Suprapubic skin (tissue), 4 donors: Measurements from ENCODE around the gene AMDHD2. TPM values are rescaled to one million over a fixed set of nuclear protein-coding genes. Genes with fewer than 3 reads are reported as not detected.
A peak's percentile ranks its signal among the peaks of the same experiment; 100 is the strongest.

ENCODE experiments used
- DNase-seq, 2 donors: peaks; one replicate each; pipeline ENCODE4 v3.0.0-alpha.2; 2019; ENCODE audit warnings: low spot score in 2 of 2
- H3K27ac ChIP-seq: fragments of 200-600 bp; sonication (generic); one replicate; pipeline ENCODE4 v1.5.1; 2019
- H3K27me3 ChIP-seq: fragments of 200-600 bp; sonication (generic); one replicate; pipeline ENCODE4 v1.5.1; 2019
- H3K36me3 ChIP-seq: fragments of 200-600 bp; sonication (generic); one replicate; pipeline ENCODE4 v1.5.1; 2019
- H3K4me1 ChIP-seq: fragments of 200-600 bp; sonication (generic); one replicate; pipeline ENCODE4 v1.5.1; 2019
- H3K4me3 ChIP-seq: fragments of 200-600 bp; sonication (generic); one replicate; pipeline ENCODE4 v1.5.1; 2019; ENCODE audit warnings: mild to moderate bottlenecking
- H3K9me3 ChIP-seq: fragments of 200-600 bp; sonication (generic); one replicate; pipeline ENCODE4 v1.5.1; 2019
- CTCF ChIP-seq, 2 donors: fragments of 200-600 bp in 1 of 2; fragments of 450-650 bp in 1 of 2; sonication (generic) in 1 of 2; IDR thresholded peaks; one replicate each; pipeline ENCODE4 v1.5.1; 2016 to 2019; ENCODE audit warnings: antibody characterized with exemption in 2 of 2, mild to moderate bottlenecking in 1 of 2, moderate library complexity in 1 of 2
- EP300 ChIP-seq: sonication (generic); formaldehyde crosslinking; IDR thresholded peaks from one replicate; pipeline ENCODE4 v1.6.1; 2017; ENCODE audit warnings: antibody characterized with exemption
- POLR2A ChIP-seq, 2 donors: fragments of 450-650 bp; IDR thresholded peaks; one replicate each; pipeline ENCODE4 v1.6.1; 2017; ENCODE audit warnings: antibody characterized with exemption in 2 of 2, mild to moderate bottlenecking in 2 of 2, moderate library complexity in 2 of 2
- POLR2AphosphoS5 ChIP-seq, 3 donors: sonication (generic); formaldehyde crosslinking; IDR thresholded peaks; one replicate each; pipeline ENCODE4 v1.6.1; 2017; ENCODE audit warnings: antibody characterized with exemption in 3 of 3
- WGBS: methylation state at CpG from one replicate; pipeline ENCODE4 v1.1.5; 2018; 5-methylcytosine and 5-hydroxymethylcytosine counted together
- total RNA-seq, 4 donors: library from RNA; depleted of rRNA; stranded (reverse); fragments of >200 nt; gene quantifications; one replicate each; pipeline ENCODE4 v1.1.0, GENCODE V29; 2016

The AMDHD2 gene
- total RNA-seq, 4 donors from 2014 or later = 27.0 to 42.7 (median 38.0) TPM

- 86% methylated on average over 10 of the region's 14 CpGs for WGBS
- Histone ChIP-seq H3K27me3 (peaks cover 23% of the 10 kb centered on the region), H3K9me3 (no peaks in the 10 kb centered on the region), H3K4me1 (peaks cover 70% of the 10 kb centered on the region), H3K27ac (no peak overlapping the region), H3K36me3 (no peaks in the 10 kb centered on the region), H3K4me3 (no peak overlapping the region)
- TF ChIP-seq EP300 = no peak
- no peak for TF ChIP-seq CTCF (IDR thresholded peaks at IDR 0.05)
- TF ChIP-seq POLR2AphosphoS5 (IDR thresholded peaks at IDR 0.05) = no peak
- TF ChIP-seq POLR2A (IDR thresholded peaks at IDR 0.05) = no peak
- DNase-seq = no peak
Observed at GRCh38 chr16:2472885-2473445, 47.2 kb upstream of the AMDHD2 start.

GRCh38 chr16:2473446-2473926 lies 46.7 kb upstream of the AMDHD2 start:
- Histone ChIP-seq H3K27ac (no peak overlapping the region), H3K9me3 (no peaks in the 10 kb centered on the region), H3K4me1 (peaks cover 69% of the 10 kb centered on the region), H3K27me3 (peaks cover 23% of the 10 kb centered on the region), H3K4me3 (peak overlapping the region; percentile 59), H3K36me3 (no peaks in the 10 kb centered on the region)
- WGBS = 22% methylated on average over 12 of the region's 49 CpGs
- no peak for DNase-seq
- TF ChIP-seq POLR2AphosphoS5 (IDR thresholded peaks at IDR 0.05) = no peak

GRCh38 chr16:2473999-2474876 lies 45.9 kb upstream of the AMDHD2 start:
- TF ChIP-seq CTCF (IDR thresholded peaks at IDR 0.05) = peak in 1 of 2 donors; percentile 41
- no peak for TF ChIP-seq POLR2A (IDR thresholded peaks at IDR 0.05)
- TF ChIP-seq EP300 = no peak
- Histone ChIP-seq H3K27me3 (peaks cover 23% of the 10 kb centered on the region), H3K9me3 (no peaks in the 10 kb centered on the region), H3K4me1 (peaks cover 61% of the 10 kb centered on the region), H3K36me3 (no peaks in the 10 kb centered on the region), H3K4me3 (peak overlapping the region; percentile 59), H3K27ac (peak overlapping the region; percentile 65)
- peak in 1 of 2 donors; percentile 58 for DNase-seq
- 1% methylated on average over 23 of the region's 100 CpGs for WGBS

GRCh38 chr16:2474877-2475412 lies 45.2 kb upstream of the AMDHD2 start, which contains the start of gene TBC1D24:
Gene TBC1D24 (plus strand): TSS chr16:2475127. CDS start chr16:2496149, 21,022 bp downstream.
- under 1% methylated on average over 36 of the region's 77 CpGs for WGBS
- Histone ChIP-seq H3K4me3 (peak within 1 kb of the TSS; percentile 59), H3K9me3 (no peaks in the 10 kb centered on the region), H3K36me3 (no peaks in the 10 kb centered on the region), H3K27ac (peak within 1 kb of the TSS; percentile 65), H3K4me1 (peaks cover 57% of the 10 kb centered on the region), H3K27me3 (peaks cover 23% of the 10 kb centered on the region)
- peak in 1 of 2 donors; percentile 84 for DNase-seq
- TF ChIP-seq POLR2A (IDR thresholded peaks at IDR 0.05) (peak in 1 of 2 donors; percentile 17), CTCF (IDR thresholded peaks at IDR 0.05) (no peak)

- DNase-seq = no peak
- H3K9me3 ChIP-seq = no peaks in the 10 kb centered on the region
- peak overlapping the region; percentile 65 for H3K27ac ChIP-seq
- H3K36me3 ChIP-seq = no peaks in the 10 kb centered on the region
- peak overlapping the region; percentile 59 for H3K4me3 ChIP-seq
- no peak for TF ChIP-seq EP300
- TF ChIP-seq POLR2AphosphoS5 (IDR thresholded peaks at IDR 0.05) = no peak
- TF ChIP-seq CTCF (IDR thresholded peaks at IDR 0.05) = no peak
- TF ChIP-seq POLR2A (IDR thresholded peaks at IDR 0.05) = no peak
- 19% methylated on average over 18 of the region's 55 CpGs for WGBS
- H3K27me3 ChIP-seq = peaks cover 23% of the 10 kb centered on the region
- peaks cover 53% of the 10 kb centered on the region for H3K4me1 ChIP-seq
Observed at GRCh38 chr16:2475413-2476344, 44.5 kb upstream of the AMDHD2 start.
